ENCODE results near the gene RBM17.

RBM17 gene

DNA sequence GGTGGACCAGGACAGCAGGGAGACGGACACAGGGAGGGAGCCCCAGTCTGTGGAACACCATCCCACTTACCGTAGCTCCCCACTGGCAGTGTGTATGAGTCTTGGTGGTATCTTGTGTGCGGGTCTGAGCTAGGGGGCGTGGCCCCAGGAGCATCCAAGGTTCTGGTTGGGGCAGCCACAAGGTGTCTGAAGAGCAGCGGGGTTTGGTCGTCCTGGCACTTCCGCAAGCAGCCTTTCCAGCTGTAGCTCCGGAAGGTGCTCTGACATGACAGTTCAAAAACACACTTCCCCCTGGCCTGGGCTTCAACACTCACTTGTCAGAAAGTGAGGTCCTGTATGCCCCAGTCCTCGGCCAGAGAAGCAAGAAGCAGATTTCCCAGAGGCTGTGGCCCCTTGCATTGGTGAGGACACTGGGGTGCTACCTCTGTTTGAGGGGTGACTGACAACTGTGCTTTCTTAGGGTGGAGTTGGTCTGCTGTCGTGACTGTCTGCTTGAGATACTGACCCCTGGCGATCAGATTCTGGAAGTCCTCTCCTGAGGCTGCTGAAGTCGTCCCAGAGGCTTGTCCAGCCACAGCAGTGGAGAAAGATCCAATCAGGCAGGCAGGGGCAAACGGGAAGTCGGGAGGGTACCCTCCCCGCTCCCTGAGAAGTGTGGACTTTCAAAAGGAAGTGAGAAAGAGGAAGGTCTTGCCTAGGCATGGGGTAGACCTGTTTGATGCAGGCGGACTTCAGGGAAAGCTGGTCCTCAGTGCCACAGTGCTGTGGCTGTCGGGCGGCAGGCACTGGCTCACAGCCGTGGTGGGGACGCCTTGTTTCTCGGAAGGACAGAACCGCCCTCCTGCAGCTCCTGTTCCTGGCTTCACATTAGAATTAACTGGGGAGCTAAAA is 62.5 kb downstream of the RBM17 start:
- no peak for DNase-seq (ENCODE audit: low read depth, low spot score)
- H3K27ac ChIP-seq, result no peak overlapping the region

DNA sequence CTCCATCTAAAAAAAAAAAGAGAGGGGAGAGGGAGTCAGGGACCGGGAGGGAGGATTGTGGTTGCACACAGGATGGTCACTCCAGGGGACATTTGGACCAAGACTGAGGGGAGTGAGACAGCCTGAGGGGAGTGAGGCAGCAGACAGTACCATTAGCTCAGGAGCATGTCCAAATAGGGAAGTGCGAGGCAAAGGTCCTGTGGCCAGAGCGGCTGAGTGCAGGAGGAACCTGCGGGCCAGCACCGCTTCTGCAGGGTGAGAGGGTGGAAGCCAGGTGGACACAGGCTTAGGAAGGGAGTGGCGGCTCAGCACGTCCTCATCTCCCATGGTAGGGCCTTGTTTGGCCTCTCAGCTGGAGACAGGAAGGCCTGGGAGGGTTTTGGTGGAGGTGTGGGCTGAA is 65.0 kb downstream of the RBM17 start:
- TF ChIP-seq FOXP2 (optimal IDR thresholded peaks at IDR 0.05; ENCODE audit: control extremely low read depth, extremely low read length, insufficient read depth) (no peak), POLR2AphosphoS5 (IDR thresholded peaks at IDR 0.05; ENCODE audit: borderline replicate concordance, low read depth, low read length) (no peak), EZH2 (IDR thresholded peaks at IDR 0.05) (no peak)
- H3K4me3 ChIP-seq, result no peak overlapping the region
- no peaks in the 10 kb centered on the region for H3K36me3 ChIP-seq (ENCODE audit: insufficient read depth, low read length)
- no peak overlapping the region for H3K27ac ChIP-seq
- no peak for DNase-seq (ENCODE audit: low read depth, low spot score)
- H3K9me3 ChIP-seq (ENCODE audit: low read depth, low read length), result no peaks in the 10 kb centered on the region
- no peak overlapping the region for H3K9ac ChIP-seq (ENCODE audit: insufficient read length)

More for the DNA sequence above, 62.5 kb downstream of the RBM17 start:
- no peak overlapping the region for H3K9ac ChIP-seq (ENCODE audit: insufficient read length)
- H3K4me3 ChIP-seq, result no peak overlapping the region
- H3K36me3 ChIP-seq (ENCODE audit: insufficient read depth, low read length), result no peaks in the 10 kb centered on the region
- no peak for TF ChIP-seq EZH2 (IDR thresholded peaks at IDR 0.05)
- H3K9me3 ChIP-seq (ENCODE audit: low read depth, low read length), result no peaks in the 10 kb centered on the region

- DNase-seq (ENCODE audit: low read depth, low spot score), result no peak
- no peak overlapping the region for H3K27ac ChIP-seq
- H3K9ac ChIP-seq (ENCODE audit: insufficient read length), result no peak overlapping the region
- no peaks in the 10 kb centered on the region for H3K36me3 ChIP-seq (ENCODE audit: insufficient read depth, low read length)
- H3K4me3 ChIP-seq, result no peak overlapping the region
- H3K9me3 ChIP-seq (ENCODE audit: low read depth, low read length), result no peaks in the 10 kb centered on the region
- no peak for TF ChIP-seq FOXP2 (optimal IDR thresholded peaks at IDR 0.05; ENCODE audit: control extremely low read depth, extremely low read length, insufficient read depth)
- TF ChIP-seq POLR2AphosphoS5 (IDR thresholded peaks at IDR 0.05; ENCODE audit: borderline replicate concordance, low read depth, low read length), result no peak
- TF ChIP-seq EZH2 (IDR thresholded peaks at IDR 0.05), result no peak
Observed at GRCh38 chr10:6154566-6154965, 65.7 kb downstream of the RBM17 start.

DNA sequence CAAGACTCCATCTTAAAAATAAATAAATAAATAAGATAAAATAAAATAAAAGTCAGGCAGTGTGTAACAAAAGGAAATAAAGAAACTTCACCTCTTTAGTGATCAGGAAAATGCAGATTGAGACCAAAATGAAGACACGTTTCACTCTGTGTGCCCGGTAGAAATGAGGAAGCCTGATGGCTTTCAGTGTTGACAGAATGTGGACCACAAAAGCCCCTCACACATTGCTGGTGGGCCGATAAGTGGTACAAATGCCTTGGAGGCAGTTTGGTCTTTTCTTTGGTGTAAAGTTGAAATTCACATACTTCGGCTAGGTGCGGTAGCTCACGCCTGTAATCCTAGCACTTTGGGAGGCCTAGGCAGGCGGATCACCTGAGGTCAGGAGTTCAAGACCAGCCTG is 69.4 kb downstream of the RBM17 start:
- Histone ChIP-seq H3K4me3 (no peak overlapping the region), H3K36me3 (ENCODE audit: insufficient read depth, low read length) (no peaks in the 10 kb centered on the region), H3K9ac (ENCODE audit: insufficient read length) (no peak overlapping the region), H3K27ac (no peak overlapping the region), H3K9me3 (ENCODE audit: low read depth, low read length) (no peaks in the 10 kb centered on the region)
- no peak for DNase-seq (ENCODE audit: low read depth, low spot score)
- TF ChIP-seq FOXP2 (optimal IDR thresholded peaks at IDR 0.05; ENCODE audit: control extremely low read depth, extremely low read length, insufficient read depth) (no peak), EZH2 (IDR thresholded peaks at IDR 0.05) (no peak), POLR2AphosphoS5 (IDR thresholded peaks at IDR 0.05; ENCODE audit: borderline replicate concordance, low read depth, low read length) (no peak)

DNA sequence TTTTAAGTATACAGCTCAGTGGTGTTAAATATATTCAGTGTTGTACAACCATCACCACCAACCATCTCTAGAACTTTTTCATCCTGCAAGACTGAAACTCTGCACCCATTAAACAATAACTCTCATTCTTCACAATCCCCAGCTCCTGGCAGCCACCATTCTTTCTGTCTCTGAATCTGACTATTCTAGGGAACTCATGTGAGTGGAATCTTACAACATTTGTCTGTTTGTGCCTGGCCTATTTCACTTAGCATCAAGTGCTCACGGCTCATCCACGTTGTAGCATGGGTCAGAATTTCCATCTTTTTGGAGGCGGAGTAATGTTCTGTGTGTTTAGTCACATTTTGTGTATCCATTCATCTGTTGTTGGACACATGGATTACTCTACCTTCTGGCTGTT is 73.1 kb downstream of the RBM17 start:
- Histone ChIP-seq H3K9me3 (ENCODE audit: low read depth, low read length) (no peaks in the 10 kb centered on the region), H3K36me3 (ENCODE audit: insufficient read depth, low read length) (no peaks in the 10 kb centered on the region; the same call in 1 of the 2 replicates), H3K27ac (no peak overlapping the region), H3K9ac (ENCODE audit: insufficient read length) (no peak overlapping the region), H3K4me3 (no peak overlapping the region)
- TF ChIP-seq POLR2AphosphoS5 (IDR thresholded peaks at IDR 0.05; ENCODE audit: borderline replicate concordance, low read depth, low read length) (no peak), EZH2 (IDR thresholded peaks at IDR 0.05) (no peak), FOXP2 (optimal IDR thresholded peaks at IDR 0.05; ENCODE audit: control extremely low read depth, extremely low read length, insufficient read depth) (no peak)
- DNase-seq (ENCODE audit: low read depth, low spot score), result no peak

GRCh38 chr10:6162589-6163356 is 73.9 kb downstream of the RBM17 start:
- no peak overlapping the region for H3K27ac ChIP-seq
- DNase-seq (ENCODE audit: low read depth, low spot score), result no peak
- TF ChIP-seq FOXP2 (optimal IDR thresholded peaks at IDR 0.05; ENCODE audit: control extremely low read depth, extremely low read length, insufficient read depth) (no peak), POLR2AphosphoS5 (IDR thresholded peaks at IDR 0.05; ENCODE audit: borderline replicate concordance, low read depth, low read length) (no peak), EZH2 (IDR thresholded peaks at IDR 0.05) (no peak)

DNA sequence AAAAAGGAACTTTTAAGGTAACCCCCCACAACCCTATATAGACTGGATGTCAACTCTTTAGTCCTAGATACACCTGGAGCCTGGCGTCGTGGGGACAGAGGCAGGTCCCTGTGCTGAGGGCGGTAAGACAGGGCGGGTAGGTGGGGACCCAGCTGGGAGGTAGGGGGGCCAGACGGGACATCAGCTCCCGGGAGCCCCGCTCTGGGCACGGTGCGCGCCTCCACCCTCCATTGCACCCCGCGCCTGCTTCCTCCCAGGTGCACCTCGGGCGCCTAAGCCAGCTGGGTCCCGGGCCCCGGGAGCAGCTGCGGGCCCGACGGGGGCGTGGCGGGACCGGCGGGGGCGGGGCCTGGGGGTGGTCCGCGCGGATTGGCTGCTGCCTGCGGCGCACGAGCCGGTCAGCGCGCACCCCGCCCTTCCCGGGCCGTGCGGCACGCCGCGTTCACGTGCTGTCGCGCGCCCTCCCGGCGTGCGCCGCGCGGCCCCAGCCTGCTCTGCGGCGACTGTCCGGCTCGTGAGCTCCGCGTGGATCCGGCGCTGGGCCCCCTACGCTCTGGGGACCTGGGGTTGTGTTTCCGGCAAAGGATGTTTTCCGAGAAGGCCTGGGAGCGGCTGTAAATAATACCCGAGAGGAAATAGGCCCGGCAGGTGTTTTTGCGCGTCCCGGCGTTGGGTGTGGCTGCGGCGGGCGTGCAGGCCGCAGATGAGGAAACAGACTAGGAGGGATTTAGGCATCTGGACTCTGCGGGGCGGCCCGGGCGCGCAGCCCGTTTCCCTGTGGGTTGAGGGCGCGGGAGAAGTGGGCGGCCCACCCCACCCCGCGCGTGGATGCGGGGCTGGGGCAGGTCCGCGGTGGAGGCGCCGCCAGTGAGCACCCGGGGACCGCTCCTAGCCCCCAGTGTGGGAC is 74.8 kb downstream of the RBM17 start:
- peak overlapping the region; percentile 83 for H3K4me3 ChIP-seq
- peak overlapping the region; percentile 96 for H3K9ac ChIP-seq (ENCODE audit: insufficient read length)
- H3K27ac ChIP-seq, result peak overlapping the region; percentile 75
- no peaks in the 10 kb centered on the region for H3K9me3 ChIP-seq (ENCODE audit: low read depth, low read length)
- no peaks in the 10 kb centered on the region; the same call in 1 of the 2 replicates for H3K36me3 ChIP-seq (ENCODE audit: insufficient read depth, low read length)
- DNase-seq (ENCODE audit: low read depth, low spot score), result no peak
- TF ChIP-seq POLR2AphosphoS5 (IDR thresholded peaks at IDR 0.05; ENCODE audit: borderline replicate concordance, low read depth, low read length), result peak; percentile 75
- TF ChIP-seq EZH2 (IDR thresholded peaks at IDR 0.05), result no peak
- no peak for TF ChIP-seq FOXP2 (optimal IDR thresholded peaks at IDR 0.05; ENCODE audit: control extremely low read depth, extremely low read length, insufficient read depth)

More at GRCh38 chr10:6162589-6163356, 73.9 kb downstream of the RBM17 start:
- Histone ChIP-seq H3K9me3 (ENCODE audit: low read depth, low read length) (no peaks in the 10 kb centered on the region), H3K9ac (ENCODE audit: insufficient read length) (no peak overlapping the region), H3K4me3 (peak overlapping the region; percentile 58), H3K36me3 (ENCODE audit: insufficient read depth, low read length) (no peaks in the 10 kb centered on the region; the same call in 1 of the 2 replicates)

Data from SK-N-MC (cell line).